HG02642 (cell line): Measurements from ENCODE around the gene SOST.
"Not testable (repeated sequence)": the region's sequence is repeated elsewhere in the genome, so short reads cannot be mapped to it uniquely, and the experiment has no call there.

ENCODE experiments used
- ATAC-seq: cut with Tn5 transposase; IDR thresholded peaks from one replicate; pipeline ENCODE4 v1.9.1; 2021; ENCODE audit warnings: mild to moderate bottlenecking; ENCODE audit not compliant: unreplicated experiment, poor library complexity

SOST gene

GRCh38 chr17:43758497-43759174 is at the start of gene SOST:
SOST (minus strand) TSS chr17:43758791; CDS start chr17:43758741, 50 bp downstream.
- ATAC-seq = no peak

GRCh38 chr17:43808076-43808475 is 49.5 kb upstream of the SOST start:
- no peak for ATAC-seq

DNA sequence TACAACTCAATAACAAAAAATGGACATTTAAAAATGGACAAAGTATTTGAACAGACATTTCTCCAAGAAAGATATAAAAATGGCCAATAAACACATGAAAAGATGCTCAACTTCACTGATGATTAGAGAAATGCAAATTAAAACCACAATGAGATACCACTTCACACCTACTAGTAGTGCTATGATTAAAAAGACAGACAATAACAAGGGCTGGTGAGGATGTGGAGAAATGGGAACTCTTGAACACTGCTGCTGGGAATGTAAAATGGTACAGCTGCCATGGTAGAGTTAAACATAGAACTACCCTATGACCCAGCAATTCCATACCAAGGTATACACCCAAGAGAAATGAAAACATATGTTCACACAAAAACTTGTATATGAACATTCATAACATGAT is 46.5 kb upstream of the SOST start:
- ATAC-seq = no peak

DNA sequence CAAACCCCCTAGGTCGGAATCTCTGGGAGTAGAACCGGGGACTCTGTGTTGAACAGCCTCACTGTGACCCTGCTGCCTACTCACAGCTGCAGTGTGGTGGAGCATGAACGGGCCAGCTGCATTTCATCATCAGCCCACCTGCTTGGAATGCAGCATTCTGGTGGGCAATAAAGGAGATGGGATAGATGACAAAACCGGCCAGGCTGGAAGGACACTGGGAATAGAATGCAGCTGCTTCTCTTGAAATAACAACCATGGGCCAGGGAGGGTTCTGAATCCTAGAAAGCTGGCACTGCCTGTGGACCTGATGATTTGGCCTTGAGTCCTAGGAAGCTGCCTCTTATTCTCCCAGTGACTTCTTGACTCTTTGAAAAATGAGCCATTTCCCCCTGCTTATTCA is 45.2 kb upstream of the SOST start:
- no peak for ATAC-seq

DNA sequence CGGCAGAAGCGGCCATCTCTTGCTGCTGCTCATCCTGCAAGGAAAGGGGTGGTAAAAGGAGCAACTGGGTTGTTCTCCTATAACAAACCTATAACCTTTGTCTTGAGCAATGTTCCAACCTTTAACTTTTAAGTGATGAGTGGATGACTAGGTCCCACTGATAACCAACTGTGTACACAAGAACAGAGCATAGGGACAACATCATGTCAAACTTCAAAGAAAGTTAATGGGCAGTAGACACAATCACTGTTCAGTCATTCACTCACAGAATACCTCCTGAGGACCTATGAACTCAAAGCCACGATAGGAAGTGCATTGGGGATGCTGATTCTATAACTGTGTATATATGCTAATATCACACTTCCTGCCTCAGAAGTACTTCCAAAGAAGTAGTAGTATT is 43.3 kb upstream of the SOST start:
- no peak for ATAC-seq

DNA sequence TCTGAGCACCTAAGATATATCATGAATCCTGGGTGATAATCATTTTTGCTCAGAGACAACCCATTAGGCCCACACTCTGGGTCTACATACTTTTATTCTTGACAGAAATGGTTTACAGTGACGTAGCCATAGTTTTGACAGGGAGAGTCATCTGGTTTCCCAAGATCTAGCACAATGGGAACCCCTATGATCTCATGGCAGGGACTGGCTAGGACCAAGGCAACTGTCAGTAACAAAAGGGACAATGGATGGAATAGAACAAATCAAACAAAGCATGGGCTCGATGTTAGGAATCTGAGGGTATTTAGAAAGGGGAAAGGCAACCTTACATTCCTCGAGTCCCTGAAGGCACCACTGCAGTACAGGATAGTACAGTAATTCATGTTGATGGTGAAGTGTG is 42.1 kb upstream of the SOST start:
- ATAC-seq = no peak

DNA sequence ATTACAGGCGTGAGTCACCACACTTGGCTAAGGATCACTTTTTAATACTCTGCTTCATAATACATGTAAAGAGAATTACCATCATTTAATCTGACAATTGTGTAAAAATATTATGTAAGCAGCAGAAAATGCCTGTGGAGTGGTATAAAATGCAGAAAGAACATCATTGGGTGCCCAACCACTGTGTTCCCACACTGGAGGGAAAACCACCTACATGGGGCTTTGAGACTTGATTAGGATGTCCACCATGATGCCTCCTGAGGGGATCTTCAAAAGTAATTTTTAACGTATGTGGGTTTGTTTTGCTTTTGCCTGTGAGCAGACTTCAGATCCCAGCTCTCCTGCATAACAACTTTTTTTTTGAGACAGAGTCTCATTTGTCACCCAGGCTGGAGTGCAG is 40.5 kb upstream of the SOST start:
- ATAC-seq = no peak

DNA sequence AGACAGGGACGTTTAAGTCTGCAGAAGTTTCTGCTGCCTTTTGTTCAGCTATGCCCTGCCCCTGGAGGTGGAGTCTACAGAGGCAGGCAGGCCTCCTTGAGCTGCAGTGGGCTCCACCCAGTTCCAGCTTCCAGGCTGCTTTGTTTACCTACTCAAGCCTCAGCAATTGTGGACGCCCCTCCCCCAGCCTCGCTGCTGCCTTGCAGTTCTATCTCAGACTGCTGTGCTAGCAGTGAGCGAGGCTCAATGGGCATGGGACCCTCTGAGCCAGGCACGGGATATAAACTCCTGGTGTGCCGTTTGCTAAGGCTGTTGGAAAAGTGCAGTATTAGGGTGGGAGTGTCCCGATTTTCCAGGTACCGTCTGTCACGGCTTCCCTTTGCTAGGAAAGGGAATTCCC is 39.4 kb upstream of the SOST start:
- not testable (repeated sequence) for ATAC-seq

GRCh38 chr17:43792668-43793067 is 34.1 kb upstream of the SOST start:
- not testable (repeated sequence) for ATAC-seq

DNA sequence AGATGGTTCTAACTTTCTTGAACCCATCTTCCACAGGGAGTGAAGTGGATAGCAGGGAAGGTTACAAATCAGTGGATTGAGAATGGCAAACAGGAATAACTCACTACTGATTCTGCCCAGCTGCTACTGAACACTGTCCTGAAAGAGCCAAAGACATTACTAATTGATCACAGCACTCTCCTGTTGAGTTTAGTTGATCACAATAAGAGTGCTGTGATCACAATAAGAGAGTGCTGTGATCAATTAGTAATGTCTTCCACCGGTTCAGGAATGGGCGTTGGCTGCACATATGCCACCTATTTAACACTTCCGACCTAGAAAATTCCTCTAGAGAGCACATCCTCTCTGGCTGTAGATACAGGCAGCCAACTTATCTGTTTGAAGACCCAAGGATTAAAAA is 33.0 kb upstream of the SOST start:
- ATAC-seq = no peak

- ATAC-seq = no peak
These were observed 31.8 kb upstream of the SOST start for GRCh38 chr17:43790311-43790940.

GRCh38 chr17:43789482-43789881 is 30.9 kb upstream of the SOST start:
- ATAC-seq = no peak

DNA sequence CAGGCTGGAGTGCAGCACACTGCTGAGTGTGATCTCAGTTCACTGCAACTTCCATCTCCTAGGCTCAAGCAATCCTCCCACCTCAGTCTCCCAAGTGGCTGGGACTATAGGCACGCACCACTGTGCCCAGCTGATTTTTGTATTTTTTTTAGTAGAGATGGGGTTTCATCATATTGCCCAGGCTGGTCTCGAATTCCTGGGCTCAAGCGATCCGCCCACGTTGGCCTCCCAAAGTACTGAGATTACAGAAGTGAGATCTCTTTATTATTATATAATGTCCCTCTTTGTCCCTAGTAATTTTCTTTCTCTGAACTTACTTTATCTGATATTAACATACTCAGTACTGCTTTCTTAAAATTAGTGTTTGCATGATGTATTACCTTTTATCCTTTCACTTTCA is 29.9 kb upstream of the SOST start:
- ATAC-seq = no peak

- no peak for ATAC-seq
These were observed 29.1 kb upstream of the SOST start for GRCh38 chr17:43787728-43788127.

DNA sequence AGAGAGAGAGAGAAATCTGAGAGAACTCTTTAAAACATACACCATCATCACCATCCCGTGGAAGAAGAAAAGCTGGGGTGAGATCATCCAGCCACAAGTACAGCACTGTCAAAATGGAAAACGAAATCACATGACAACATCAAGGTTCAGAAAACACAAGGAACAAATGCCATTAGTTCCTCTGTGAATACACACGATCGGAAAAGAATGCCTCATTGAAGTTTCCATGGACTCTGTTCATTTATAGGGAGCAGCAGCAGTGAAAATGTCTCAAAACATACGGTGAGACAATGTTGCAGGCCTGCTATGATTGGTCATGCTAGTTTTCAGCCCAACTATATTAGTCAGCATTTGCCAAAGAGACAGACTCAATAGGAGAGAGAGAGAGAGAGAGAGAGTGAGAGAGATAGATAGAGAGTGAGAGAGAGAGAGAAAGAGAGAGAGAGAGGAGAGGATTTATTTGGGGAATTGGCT is 26.1 kb upstream of the SOST start:
- no peak for ATAC-seq

- no peak for ATAC-seq
These were observed 25.5 kb upstream of the SOST start for GRCh38 chr17:43784068-43784467.

DNA sequence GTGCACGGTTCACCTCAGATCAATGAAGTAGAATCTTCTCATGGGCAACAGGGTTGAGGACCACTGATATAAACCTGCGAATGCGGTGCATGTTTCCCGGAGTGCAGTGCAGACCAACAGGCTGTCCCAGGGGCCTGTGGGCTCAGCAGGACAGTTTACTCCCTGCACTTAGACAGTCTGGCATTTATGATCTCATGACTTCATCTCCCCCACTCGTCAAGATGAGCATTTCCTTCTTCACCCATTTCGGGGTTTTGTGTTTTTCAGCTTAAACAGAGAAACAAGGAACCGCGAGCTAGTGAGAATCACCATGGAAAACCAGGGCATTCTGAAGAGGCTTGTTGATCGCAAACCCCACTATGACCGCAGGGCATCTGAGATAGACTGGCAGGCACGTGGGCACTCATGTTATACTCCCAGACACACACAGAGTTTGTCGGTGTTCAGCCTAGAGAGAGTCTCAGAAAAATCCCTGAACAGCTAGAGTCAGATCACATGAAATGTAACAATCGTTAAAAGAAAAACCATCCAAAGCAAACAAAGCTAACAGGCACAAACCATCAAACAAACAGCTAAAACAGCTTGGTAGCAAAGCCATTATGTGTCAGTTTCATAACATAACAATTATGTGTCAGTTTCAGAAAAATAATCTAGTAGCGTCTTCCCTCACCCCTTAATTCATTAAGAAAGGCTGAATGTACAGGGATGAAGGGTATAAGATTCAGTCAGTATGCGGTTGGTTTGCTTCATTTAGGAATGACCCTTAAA is 24.5 kb upstream of the SOST start:
- ATAC-seq = no peak

GRCh38 chr17:43780135-43780534 is 21.5 kb upstream of the SOST start, which contains the start of gene CFAP97D1:
CFAP97D1 (plus strand) TSS chr17:43780435; CDS start chr17:43780463, 28 bp downstream.
- ATAC-seq = no peak

DNA sequence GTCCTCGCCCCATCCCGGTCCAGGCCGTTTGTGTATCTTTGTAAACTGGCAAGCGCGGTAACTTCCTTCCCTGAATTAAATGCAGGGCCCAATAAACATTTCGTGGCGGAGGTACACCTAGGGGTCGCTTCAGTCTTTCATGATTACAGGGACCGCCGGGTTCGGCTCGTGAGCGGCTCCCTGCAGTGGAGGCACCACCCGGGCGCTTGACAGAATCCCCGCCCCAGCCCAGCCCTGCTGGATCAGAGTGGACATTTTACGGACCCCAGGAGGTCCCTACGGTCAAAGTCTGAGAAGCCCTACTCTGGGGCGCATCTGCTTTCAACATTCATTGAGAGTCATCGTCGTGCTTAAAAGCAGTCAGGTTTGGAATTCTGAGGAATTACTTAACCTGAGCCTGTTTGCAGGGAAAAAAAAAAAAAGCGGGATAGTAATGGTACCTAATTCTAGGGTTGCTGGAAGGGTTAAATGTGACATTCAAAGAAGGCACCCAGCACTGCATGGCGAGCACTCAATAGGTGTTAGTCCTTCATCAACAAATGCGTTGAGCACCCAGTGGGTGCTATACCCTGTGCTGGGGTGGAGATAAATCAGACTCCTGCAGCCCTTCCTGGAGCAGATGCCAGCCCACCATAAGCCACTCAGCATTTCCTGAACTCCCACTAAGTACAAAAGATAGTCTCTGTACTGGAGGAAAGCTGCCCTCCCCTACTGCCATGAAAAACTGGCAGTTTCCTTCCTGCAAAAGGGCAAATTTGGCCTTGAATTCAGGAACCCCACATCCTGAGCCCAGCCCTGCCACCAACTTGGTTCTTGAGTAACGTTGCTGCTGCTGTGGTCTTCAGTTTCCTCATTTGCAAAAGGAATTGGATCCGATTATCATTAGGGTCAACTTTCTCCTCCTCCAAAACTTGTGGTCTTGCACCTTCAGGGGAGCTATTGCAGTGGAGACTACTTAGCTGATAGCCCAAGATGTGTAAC is 20.8 kb upstream of the SOST start:
- ATAC-seq = peak; percentile 26
